Measurements from ENCODE around the gene GUCY2F. TPM values are rescaled to one million over a fixed set of nuclear protein-coding genes. Genes with fewer than 3 reads are reported as not detected.

The GUCY2F gene
- total RNA-seq, 1 donor from 2014 or later, result not detected

DNA sequence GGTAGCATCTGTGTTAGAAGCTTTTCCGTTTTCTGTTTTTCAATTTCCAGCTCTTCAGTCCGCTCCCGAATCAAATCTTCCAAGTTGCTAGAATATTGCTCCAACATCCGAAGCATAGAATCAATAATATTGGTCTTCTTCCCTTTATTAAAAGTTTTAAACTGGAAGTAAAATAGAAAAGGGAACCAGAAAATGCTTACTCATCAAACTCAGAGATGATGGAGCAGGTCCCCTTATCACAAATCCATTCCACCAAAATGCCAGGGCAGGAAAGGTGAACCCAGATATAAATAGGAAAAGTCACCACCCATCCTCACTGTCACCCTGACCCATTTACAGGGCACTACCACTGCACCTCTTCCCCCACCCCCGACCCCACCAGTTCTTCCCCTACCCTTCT, 89.0 kb downstream of the GUCY2F start:
- no peak for DNase-seq

DNA sequence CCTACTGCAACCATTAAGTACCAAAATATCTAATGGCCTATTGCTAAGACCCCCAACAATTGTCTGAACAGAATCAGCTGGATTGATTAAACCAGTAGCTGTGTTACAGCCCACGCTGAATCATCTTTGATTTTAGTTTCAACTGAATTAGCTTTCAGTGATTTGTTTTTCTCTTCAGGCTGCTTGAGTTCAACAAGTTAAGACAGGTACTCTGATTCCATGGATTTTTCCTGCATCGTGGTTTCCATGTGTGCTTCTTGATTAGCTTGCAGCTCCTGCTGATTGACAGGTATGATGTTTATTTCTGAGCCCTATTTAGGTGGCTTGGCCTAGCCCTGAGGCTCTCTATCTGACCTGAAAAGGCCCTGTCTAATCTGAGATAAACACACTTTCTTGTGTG, 91.3 kb downstream of the GUCY2F start:
- DNase-seq, result no peak

DNA sequence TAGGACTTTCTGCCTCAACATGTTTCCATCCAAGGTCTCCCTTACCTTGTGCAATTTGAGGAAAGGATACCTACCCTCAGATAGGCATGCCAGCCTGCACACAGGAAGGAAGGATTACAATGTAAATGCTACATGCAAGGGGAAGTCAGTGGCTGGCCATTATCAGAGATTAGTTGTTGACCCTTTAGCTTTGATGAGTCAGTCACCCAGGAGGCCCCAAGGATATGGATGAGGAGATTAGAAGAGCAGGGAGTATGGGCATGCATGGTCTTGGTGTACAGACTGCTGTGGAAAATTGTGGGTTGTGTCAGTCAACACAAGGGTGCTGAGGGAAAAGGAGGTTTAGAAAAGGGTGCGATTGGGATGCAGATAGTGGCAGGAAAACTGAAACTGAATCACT, 92.0 kb downstream of the GUCY2F start:
- DNase-seq, result no peak

DNA sequence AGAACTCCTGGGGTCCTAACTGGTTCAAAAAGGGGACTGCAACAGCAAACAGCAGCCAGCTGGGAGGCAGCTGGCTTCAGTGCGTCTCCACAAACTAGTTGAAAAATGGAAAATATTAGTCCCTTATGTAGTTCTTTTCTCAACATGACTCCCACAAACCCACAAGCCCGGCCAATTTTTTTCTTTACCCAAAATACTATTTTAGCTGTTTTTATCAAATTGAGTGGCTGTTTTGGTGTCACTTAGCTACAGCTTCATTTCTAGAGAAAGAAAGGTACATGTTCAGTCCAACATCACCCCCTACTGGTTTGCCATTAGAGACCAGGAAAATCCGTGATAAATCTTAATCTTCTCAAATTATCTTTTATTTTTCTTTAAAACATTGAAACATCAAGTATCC, 97.2 kb downstream of the GUCY2F start:
- DNase-seq, result peak; percentile 59

DNA sequence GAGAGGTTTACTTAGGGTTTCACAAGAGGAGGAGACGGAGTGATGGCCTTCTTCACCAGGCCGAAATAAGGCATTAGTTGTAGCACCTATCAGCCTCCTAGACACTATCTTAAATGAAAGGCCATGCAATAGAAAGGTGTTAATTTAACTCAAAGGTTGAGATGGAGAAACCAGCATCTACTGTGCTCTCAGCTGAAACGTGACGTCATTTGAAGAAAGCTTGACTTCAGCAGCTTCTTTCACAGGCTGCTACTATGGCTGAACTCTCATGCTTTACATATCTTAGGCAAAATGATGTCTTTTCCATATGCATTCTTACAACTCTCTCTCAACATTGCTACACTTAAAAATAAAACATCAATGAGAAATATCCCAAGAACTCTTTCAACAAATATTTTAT, 99.6 kb downstream of the GUCY2F start:
- DNase-seq, result no peak

DNA sequence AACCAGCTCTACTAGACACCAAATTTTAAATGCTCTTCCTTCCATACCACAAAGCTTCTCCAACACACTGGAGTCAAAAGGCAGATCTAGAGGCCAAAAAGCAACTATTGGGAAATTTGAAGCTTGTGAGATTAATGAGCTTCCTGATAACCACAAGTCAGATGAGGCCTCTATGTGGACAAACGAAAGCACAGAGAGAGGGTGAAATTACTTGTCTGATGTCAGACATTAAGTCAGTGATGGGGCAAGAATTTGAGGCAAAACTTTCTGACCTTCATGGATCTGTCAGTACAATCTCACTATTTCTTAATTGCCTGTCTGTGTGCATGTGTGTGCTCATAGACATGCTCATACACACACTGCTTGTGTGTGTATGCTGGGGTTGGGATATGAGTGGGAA, 103.6 kb downstream of the GUCY2F start:
- no peak for DNase-seq

DNA sequence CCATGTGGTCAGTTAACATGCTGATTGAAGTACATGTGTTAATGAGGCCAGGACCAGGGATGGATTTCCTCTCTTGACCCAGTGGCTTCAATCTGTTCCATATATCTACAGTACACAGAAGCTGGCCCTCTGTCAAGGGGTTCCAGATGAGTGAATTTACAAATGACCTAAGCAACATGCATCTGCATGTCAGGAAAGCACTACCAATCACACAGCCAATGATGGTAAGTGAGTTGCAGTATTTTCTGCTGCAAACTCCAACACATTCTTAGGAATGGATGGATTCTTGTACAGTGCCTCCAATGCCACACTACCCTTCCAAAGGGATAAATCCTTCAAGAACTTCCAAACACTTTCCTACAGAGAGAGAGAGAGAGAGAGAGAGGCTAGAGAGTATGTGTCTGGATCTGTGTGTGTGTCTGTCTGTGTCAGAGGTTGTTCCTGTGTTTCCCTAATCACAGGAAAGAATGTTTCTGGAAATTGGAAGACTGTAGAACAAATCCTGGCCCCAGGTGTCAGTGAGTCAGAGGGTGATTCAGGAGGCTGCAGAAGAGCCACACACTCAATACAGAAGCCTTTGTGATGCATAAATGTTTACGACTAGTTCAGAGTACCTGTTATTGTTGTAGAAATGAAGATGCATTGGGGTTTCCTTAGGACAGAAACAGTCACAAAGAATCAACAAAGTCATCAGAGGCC, 107.5 kb downstream of the GUCY2F start:
- no peak for DNase-seq

DNA sequence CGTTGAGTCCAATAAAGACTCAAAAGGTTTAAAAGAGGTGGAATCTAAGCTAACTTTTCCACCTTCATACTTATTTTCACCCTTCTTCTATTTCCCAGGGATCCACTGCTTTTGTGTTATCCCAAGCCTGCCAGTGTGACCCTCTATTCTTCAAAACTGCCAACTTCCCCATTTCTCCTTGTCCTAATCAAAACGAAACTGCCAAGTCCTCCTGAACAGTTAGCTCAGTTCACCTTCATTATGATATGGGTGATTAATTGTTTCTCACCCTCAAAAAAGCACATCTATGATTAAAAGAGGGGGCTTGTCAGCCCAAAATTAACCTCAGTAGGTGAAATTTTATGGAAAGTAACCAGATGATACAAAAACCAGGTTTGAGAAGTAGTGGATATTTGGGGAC, 108.4 kb downstream of the GUCY2F start:
- DNase-seq, result no peak

DNA sequence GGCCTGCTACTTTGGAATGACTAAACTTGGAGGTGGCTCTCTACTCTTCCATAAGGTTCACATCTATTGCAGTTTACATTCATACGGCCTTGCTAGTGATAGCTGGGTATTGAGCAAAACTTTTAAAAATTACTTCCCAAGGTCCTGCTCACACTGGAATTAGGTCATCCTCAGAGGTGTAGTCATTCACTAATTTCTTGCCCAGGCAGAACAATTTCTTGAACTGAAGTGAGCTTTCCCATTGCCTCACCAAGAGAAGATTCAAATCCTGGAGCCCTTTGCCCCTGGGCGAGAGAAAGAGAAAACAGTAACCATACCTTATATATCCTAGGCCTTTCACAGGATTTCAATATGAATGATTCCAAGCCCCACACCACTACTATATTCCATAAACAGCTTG, 109.2 kb downstream of the GUCY2F start:
- no peak for DNase-seq

DNA sequence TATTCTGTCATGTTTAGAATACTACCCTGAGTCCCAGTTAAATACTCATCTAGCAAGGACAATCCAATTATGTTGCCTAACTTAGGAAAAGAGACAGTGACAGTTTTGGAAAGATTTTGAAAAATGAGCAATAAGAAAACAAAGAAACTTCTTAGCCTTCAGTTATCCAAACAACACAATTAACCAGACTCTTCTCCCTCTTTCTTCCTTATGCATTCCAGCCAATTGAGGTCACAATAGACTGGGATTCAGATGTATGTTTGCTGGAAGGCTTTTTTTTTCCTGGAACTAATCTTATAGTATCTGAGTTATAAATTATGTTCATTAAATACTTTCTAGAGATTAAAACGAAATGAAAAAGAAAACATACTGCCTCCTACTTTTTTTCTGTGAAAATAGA, 109.6 kb downstream of the GUCY2F start:
- DNase-seq, result no peak

DNA sequence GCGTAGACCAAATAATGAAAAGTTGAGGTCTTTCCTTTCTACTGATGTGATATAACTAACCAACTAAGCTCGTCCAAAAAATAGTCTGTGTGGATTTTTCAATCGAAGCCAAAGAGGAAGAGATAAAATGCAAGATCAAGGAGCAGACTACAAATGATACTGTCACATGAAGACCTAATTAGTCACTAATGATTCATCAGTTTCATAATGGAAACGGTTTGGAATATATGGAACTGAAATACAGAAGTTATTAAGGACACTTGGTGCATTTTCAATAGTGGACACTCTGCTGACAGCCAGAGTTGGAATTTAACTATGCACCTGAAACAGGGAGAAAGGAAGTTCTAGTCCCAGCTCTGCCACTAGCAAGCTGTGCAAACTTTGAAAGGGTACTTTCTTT, 119.8 kb downstream of the GUCY2F start:
- no peak for DNase-seq

DNA sequence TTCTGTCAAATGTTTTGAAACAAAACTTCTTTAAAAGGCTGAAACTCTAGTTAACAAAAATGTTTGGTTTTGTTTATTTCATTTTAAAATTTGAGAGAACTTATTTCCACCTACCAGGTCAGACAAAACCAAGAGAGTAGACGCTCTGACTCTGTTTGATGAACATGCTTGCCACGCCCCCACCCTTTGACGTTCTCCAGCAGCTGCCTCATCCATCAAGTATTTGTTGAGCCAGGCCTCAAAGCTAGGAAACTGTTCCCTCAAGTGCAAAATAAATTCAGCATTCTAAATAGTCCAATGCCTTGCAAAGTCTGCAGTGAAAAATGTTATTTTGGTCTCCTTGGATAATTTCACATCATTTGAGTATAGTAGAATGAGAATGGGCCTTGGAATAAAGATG, 121.6 kb downstream of the GUCY2F start:
- no peak for DNase-seq

DNA sequence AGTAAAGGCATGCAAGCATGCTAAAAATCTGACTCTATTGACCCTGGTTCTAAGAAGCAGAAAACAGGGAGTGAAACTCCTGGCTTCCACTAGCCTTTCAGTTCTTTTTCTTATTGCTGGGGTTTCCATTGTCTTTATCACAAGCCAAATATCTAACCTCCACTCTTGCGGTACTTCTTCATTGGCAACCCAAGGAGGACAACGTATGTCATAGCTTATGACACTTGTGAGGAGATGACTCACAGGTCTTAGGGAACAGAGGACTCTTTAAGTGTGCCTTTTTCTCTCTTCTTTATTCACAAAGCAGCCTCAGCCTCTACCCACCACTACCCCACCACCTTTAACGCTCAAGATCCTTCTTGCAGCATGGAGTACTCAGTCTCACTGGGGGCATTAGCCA, 124.2 kb downstream of the GUCY2F start:
- no peak for DNase-seq

DNA sequence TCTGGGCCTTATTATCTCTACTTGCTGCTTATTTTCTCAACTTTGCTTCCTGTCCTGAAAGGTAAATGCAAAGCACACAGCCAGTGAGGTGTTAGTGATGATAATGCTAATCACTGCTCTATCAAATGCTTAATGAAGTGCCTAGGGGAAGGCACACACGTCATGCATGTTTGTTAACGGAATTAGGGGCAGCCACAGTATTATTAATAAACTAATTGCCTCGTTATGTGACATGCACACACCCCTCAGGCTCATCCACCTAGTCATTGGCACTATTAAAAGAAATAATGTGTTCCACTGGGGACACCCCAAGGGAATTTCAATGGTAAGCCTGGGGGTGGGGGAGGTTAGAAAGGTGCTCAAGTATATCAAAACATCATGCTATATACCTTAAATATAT, 125.2 kb downstream of the GUCY2F start:
- DNase-seq, result no peak

DNA sequence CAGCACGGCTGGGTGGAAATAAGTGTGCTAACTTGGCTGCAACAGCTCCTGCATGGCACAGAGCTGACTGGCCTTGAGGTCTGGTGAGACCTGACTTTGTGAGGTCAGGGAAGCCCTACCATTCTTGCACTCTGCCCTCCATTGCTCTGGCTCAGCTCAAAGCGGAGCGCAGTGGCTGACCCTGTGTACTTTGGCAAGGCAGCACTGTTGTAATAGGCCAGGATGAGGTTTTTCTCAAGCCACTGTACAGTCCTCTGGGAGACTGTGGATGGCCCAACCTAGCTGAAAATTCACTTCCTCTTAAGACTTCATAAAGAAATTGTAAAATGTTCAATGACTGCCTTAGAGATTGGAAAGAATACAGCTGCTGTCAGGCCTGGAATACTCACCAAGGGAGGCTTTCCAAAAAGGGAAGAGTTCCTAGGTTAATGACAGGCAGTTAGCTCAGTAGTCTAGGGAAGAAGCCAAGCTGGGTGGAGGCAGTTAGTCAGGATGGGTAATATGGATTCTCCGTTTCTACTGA, 129.8 kb downstream of the GUCY2F start:
- DNase-seq, result peak; percentile 38

DNA sequence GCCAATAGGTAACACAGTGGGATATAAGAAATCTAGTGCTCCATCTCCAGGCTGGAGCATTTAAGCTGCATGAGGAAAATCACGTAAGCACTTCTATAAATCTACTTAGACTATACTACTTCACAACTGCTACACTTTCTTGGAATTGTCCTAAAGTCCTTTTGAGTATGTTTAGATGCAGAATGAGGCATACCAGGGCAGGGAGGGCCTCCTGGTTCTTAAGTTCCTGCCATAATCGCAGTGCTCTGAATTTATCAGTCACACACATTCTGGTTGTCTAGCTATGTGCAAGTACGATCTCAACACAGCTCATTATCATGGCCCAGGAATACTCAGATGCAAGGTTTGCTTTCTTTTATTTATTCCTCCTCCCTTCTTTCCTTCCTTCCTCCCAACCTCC, 130.3 kb downstream of the GUCY2F start:
- DNase-seq, result no peak

DNA sequence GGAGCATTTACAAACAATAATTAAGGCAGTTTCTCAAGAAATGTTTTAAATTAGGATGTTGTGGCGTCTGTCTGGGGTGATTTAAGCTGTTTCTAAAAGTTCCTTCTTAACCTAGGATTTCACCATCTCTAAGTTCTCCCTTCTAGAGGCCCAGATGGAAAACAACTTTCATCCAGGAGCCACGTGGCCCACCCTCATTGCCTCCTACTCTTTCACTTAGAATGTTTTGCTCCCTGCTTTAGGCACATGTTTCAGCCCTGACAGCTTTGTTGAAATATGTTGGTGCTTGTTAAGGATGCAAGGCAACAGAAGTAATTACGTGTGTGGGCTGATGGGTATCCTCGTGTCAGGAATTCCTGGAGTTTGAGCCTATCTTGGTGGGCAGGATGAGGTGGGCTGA, 131.3 kb downstream of the GUCY2F start:
- DNase-seq, result no peak

DNA sequence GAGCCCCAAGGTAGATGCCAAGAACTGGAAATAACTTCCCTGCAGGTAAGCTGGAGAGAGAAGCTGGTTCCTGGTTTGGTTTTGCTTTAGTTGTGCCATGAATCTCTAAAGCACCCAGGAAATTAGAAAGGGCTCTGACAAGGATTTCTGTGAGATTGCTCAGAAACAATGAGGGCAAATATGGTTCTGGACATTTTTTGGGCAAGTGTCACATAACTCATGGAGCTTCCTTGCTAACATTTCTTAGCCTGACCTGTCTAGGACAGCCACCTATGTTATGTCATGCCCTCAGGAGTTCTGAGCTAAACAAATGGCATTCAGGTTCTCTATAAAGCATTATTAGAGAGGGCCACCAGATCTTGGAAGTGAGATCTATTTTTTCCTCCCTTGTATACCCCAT, 131.8 kb downstream of the GUCY2F start:
- DNase-seq, result no peak

DNA sequence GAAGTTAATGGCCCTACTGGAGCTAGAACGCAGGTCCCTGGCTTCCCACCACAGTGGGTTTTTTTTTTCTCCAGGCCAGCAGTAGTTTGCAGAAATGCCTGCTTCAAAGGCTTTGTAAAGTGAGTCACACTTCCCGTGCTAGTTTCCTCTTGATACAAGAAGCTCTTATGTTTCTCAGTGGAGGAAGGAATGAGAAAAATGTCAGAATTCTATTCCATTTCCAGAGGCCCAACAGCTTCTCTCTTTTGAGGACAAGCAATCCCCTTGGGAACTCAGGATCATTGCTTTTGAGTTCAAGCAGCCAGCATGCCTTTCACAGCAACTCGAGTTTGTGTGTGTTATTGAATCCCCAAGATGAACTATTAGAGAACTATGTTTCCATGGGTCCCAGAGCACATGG, 134.3 kb downstream of the GUCY2F start:
- DNase-seq, result peak; percentile 86

DNA sequence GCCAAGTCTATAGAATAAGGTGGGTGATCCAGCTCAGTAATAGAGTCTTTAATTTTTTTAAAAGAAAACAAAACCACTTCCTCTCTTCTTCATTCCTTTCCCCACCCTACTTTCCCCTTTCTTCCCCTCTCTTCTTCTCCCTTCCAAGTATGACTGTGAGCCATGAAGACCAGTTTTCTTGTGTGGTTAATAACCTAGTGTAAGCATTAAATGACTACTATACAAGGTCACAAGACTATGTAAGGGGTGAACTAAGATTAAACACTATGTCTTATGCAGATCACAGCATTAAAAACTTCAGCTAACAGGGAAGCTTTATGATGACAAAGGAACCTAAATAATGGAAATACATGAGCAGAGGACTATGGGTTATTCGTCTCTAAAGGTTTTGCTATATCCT, 135.4 kb downstream of the GUCY2F start:
- DNase-seq, result no peak

DNA sequence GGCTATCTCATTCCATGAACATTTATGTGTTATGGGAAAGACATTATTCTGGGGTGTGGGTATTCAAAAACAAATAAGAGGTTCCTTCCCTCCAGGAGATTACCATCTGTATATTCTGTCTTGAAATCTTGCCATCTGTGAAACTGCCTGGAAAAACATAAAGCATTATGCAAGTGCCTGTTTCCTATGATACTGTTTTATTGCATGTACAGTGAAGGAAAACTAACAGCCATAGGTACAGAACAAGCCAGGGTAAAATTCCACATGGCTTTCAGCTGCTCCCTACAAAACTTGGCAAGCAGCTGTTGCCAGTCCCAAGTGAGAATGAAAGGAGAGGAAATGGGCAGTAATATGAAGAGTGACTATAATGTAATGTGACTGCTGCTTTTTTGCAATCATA, 136.0 kb downstream of the GUCY2F start:
- peak; percentile 45 for DNase-seq

DNA sequence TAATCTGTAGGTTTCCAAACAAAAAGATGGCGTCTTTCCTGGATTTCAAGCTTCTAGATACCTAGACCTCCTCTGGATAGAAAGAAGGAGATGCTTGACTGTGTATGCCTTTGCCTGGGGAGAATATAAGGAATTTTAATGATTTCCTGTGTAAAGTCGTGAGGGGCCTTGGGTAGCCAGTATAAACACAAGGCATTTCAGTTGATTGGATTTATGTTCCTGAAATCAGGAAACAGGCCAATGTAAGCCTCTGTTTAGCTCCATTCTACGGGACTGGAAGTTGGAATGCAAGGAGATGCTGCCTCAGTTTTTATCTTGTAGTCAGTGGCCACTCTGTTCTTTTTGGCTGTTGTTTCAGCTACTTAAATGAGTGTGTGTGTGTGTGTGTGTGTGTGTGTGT, 137.2 kb downstream of the GUCY2F start:
- DNase-seq, result no peak

DNA sequence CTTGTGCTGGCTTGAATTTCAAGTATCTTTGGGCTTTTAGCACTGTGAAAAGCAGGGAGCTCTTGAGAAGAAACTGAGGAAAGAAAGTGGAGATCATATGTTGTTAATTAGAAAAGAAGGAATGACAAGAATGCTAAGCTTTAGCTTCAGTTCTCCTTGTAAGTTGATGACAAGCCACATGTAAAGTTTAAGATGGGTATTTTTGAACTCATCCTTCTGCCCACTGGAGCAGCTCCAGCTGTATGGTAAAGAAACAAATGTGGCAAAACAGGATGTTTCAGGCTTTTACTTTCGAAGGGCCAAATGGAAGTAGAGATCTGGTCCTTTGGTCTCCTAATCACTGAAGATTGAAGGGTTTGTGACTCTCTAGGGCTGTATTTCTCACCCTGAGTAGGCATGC, 137.8 kb downstream of the GUCY2F start:
- DNase-seq, result no peak

DNA sequence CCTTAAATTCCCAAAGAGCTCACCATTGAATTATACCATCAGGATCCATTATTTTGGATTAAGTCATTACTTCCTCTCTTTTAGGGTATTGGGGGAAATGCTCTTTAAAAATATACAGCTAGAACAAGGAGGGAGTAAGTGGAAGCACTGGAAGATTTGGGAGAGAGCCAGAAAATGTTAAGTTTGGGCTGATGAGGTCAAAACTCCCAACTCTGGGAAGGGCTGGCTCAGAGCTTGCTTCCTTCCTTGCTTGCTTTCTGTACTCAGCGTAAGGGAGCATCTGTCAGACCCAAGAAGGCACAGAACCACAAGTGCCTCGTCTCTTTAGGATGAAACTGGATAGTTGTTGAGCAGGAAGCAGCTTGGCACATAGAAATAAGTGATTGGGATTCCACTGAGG, 138.2 kb downstream of the GUCY2F start:
- DNase-seq, result no peak

DNA sequence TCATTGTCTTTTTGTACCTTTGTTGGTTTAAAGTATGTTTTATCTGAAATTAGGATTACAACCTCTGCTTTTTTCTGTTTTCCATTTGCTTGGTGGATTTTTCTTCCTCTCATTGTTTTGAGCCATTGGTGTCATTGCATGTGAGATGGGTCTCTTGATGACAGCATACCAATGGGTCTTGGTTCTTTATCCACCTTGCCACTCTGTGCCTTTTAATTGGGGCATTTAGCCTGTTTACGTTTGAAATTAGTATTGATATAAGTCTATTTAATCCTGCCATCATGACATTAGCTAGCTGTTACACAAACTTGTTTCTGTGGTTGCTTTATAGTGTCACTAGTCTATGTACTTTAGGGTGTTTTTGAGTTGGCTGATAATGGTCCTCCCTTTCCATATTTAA, 145.7 kb downstream of the GUCY2F start:
- no peak for DNase-seq

Data from skin of body (tissue), 2 donors.